ENCODE results near the gene IL17RB. TPM values are rescaled to one million over a fixed set of nuclear protein-coding genes. Genes with fewer than 3 reads are reported as not detected.

IL17RB gene
- total RNA-seq, 1 experiment from 2014 or later: 9.8 TPM

- DNase-seq: peak; percentile 27
- no CpG with 5 or more reads among the region's 28 CpGs for WGBS (ENCODE audit: extremely low coverage, insufficient read length, low lambda C conversion rate)
- H3K4ac ChIP-seq (ENCODE audit: low read depth, low read length): no peak overlapping the region
Observed at GRCh38 chr3:53809764-53810400, 36.5 kb upstream of the IL17RB start.

More at GRCh38 chr3:53809764-53810400, 36.5 kb upstream of the IL17RB start:
- Histone ChIP-seq H3K14ac (ENCODE audit: insufficient read depth, low read length) (no peak overlapping the region), H3K4me2 (ENCODE audit: insufficient read depth, insufficient read length, low read length) (no peak overlapping the region), H4K5ac (ENCODE audit: insufficient read length, low read depth, low read length) (no peak overlapping the region), H3T11ph (ENCODE audit: low read length) (no peak overlapping the region), H3K18ac (ENCODE audit: insufficient read length, low read depth, low read length) (no peak overlapping the region), H2BK120ac (ENCODE audit: low read depth, low read length, poor library complexity, severe bottlenecking) (no peak overlapping the region), H3K27me3 (ENCODE audit: insufficient read depth, low read length) (no peaks in the 10 kb centered on the region), H4K8ac (replicated peaks; ENCODE audit: insufficient read length, low read depth, low read length) (no peak overlapping the region), H4K91ac (ENCODE audit: insufficient read length, low read depth, low read length) (no peak overlapping the region), H2AFZ (ENCODE audit: low read length) (no peak overlapping the region), H3K23me2 (ENCODE audit: insufficient read length, low read depth, low read length, poor library complexity, severe bottlenecking) (no peaks in the 10 kb centered on the region), H3K56ac (ENCODE audit: insufficient read length, low read depth, low read length) (no peak overlapping the region), H2BK15ac (ENCODE audit: low read depth, low read length) (no peak overlapping the region), H3K79me1 (ENCODE audit: insufficient read depth, low read depth, low read length, poor library complexity, severe bottlenecking) (no peaks in the 10 kb centered on the region), H2BK12ac (ENCODE audit: insufficient read length, low read depth, low read length) (no peak overlapping the region), H3K4me1 (ENCODE audit: insufficient read depth, low read length) (no peaks in the 10 kb centered on the region; the same call in 1 of the 2 replicates), H3K79me2 (ENCODE audit: insufficient read depth, low read length) (no peaks in the 10 kb centered on the region), H4K20me1 (ENCODE audit: control insufficient read depth, insufficient read depth, insufficient read length) (no peaks in the 10 kb centered on the region), H3K27ac (ENCODE audit: insufficient read length, low read depth, low read length) (no peak overlapping the region), H3K9me3 (ENCODE audit: control insufficient read depth, low read depth, low read length) (no peaks in the 10 kb centered on the region), H2BK20ac (ENCODE audit: low read depth, low read length, poor library complexity, severe bottlenecking) (no peak overlapping the region), H3K9ac (ENCODE audit: extremely low read depth, insufficient read length, low read length) (no peak overlapping the region), H3K23ac (ENCODE audit: insufficient read length, low read depth, low read length) (no peak overlapping the region), H2BK5ac (ENCODE audit: insufficient read length, low read length) (no peak overlapping the region), H2AK5ac (ENCODE audit: insufficient read length, low read length) (no peak overlapping the region)
- peaks cover 4 to 5% of the 10 kb centered on the region in 2 experiments for H3K4me1 Mint-ChIP-seq
- no peak for TF ChIP-seq CTCF (conservative IDR thresholded peaks at IDR 0.05)
- peaks cover 0 to 1% (median 0%) of the 10 kb centered on the region in 3 experiments; a peak in 1 of 7 replicates for H3K36me3 Mint-ChIP-seq (ENCODE audit: insufficient read depth in 1 of 3, low read depth in 3 of 3)
- no peaks in the 10 kb centered on the region for H3K9me3 Mint-ChIP-seq
- H3K4me3 Mint-ChIP-seq: no peak overlapping the region
- H3K27me3 Mint-ChIP-seq (ENCODE audit: low read depth): no peaks in the 10 kb centered on the region; the same call in none of the 2 replicates
- peak overlapping the region in 1 of 3 experiments; percentile 20; a peak in 2 of 7 replicates for H3K27ac Mint-ChIP-seq

All from H9 (cell line).